ENCODE measurements around the gene SNRNP48. TPM values are rescaled to one million over a fixed set of nuclear protein-coding genes. Genes with fewer than 3 reads are reported as not detected.

SNRNP48 gene
- total RNA-seq, 1 donor from 2014 or later: 54.1 TPM

DNA sequence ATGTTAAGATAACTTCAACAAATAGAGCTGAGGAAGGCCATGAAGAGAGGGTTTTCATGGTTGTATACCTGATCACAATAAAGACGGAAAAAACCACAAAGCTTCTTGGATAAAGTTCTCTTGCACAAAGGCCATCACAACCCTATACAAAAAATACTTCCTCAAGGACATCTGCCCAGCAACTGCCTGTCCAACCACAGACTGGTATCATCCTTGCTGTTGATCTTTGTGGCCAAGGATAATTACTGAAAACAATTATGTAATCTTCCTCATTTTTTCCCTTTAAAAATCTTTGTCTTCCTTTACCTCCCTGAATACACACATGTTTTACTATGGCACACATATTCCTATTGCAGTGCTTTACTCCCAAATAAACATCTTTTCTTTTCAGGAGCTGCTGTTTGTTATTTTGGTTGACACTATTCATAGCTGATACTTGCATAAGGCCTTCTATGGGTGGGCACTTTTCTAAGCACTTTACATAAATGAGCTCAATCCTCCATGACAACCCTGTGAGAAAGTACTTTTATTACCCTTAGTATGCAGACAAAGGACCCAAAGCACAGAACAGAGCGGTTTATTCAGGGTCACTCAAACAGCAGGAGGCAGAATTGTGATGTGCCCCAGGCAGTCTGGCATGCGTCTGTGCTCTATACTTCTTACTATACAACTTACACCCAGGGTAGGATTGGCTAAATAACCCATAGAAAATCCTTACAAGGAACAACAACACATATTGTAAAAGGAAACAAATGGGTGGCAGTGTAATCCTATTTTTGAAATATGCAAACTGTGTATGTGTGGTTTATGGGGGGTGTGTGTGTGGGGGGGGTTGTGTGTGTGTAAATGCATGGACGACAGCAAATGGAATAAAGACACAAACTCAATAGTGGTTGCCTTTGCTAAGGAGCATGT is 35.1 kb downstream of the SNRNP48 start:
- H3K79me2 ChIP-seq (ENCODE audit: low read depth): no peaks in the 10 kb centered on the region
- Mint-ChIP-seq H3K27ac (no peak overlapping the region), H3K4me3 (no peak overlapping the region), H3K4me1 (peaks cover 16% of the 10 kb centered on the region), H3K9me3 (peaks cover 8% of the 10 kb centered on the region), H3K27me3 (ENCODE audit: insufficient read depth, low read depth) (peaks cover 58% of the 10 kb centered on the region), H3K36me3 (no peaks in the 10 kb centered on the region)
- H3K4me3 ChIP-seq: no peak overlapping the region
- DNase-seq (ENCODE audit: low spot score): peak; percentile 67
- H3K4me1 ChIP-seq: peaks cover 19% of the 10 kb centered on the region
- H3K27me3 ChIP-seq: no peaks in the 10 kb centered on the region
- H3K27ac ChIP-seq: no peak overlapping the region
- no peaks in the 10 kb centered on the region for H3K36me3 ChIP-seq
- H2AFZ ChIP-seq (replicated peaks): no peak overlapping the region
- H3K9me3 ChIP-seq (ENCODE audit: low read depth): no peaks in the 10 kb centered on the region
- no peak overlapping the region for H3K9ac ChIP-seq
- peak overlapping the region; percentile 51 for H3K4me2 ChIP-seq
- TF ChIP-seq EZH2phosphoT487 (IDR thresholded peaks at IDR 0.05) (peak; percentile 39), EZH2 (IDR thresholded peaks at IDR 0.05) (no peak)
- H4K20me1 ChIP-seq (ENCODE audit: low read depth): no peaks in the 10 kb centered on the region
- no peaks in the 10 kb centered on the region for H3F3A ChIP-seq (ENCODE audit: low read depth)

DNA sequence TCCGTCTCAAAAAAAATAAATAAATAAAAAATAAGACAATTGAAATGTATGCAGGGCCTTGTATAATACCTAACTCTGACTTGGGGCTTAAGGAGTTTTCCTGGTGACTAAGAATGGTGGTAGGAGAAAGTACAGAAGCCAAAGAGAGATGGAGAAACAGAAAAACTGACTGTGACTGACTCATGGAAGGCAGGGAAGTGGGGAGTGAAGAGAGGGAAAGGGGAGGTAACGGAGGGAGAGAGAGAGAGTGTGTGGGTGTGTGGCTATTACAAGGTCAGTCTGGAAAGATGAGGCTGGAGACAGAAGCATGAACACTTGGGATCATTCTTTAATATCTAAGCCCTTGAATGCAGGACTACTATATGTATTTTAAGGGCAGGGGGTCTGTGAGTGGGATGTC is 38.5 kb downstream of the SNRNP48 start:
- TF ChIP-seq EZH2 (IDR thresholded peaks at IDR 0.05) (no peak), EZH2phosphoT487 (IDR thresholded peaks at IDR 0.05) (no peak)
- TF ChIP-seq, protein P1, sequence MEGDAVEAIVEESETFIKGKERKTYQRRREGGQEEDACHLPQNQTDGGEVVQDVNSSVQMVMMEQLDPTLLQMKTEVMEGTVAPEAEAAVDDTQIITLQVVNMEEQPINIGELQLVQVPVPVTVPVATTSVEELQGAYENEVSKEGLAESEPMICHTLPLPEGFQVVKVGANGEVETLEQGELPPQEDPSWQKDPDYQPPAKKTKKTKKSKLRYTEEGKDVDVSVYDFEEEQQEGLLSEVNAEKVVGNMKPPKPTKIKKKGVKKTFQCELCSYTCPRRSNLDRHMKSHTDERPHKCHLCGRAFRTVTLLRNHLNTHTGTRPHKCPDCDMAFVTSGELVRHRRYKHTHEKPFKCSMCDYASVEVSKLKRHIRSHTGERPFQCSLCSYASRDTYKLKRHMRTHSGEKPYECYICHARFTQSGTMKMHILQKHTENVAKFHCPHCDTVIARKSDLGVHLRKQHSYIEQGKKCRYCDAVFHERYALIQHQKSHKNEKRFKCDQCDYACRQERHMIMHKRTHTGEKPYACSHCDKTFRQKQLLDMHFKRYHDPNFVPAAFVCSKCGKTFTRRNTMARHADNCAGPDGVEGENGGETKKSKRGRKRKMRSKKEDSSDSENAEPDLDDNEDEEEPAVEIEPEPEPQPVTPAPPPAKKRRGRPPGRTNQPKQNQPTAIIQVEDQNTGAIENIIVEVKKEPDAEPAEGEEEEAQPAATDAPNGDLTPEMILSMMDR (IDR thresholded peaks at IDR 0.05): no peak
- Histone ChIP-seq H3K36me3 (no peaks in the 10 kb centered on the region), H3K27me3 (no peaks in the 10 kb centered on the region), H4K20me1 (ENCODE audit: low read depth) (no peaks in the 10 kb centered on the region), H3K9ac (no peak overlapping the region), H3K4me2 (no peak overlapping the region), H3K4me3 (no peak overlapping the region), H3F3A (ENCODE audit: low read depth) (no peaks in the 10 kb centered on the region), H3K4me1 (peaks cover 19% of the 10 kb centered on the region), H2AFZ (replicated peaks) (no peak overlapping the region), H3K79me2 (ENCODE audit: low read depth) (no peaks in the 10 kb centered on the region), H3K27ac (no peak overlapping the region), H3K9me3 (ENCODE audit: low read depth) (no peaks in the 10 kb centered on the region)
- Mint-ChIP-seq H3K27ac (no peak overlapping the region), H3K27me3 (ENCODE audit: insufficient read depth, low read depth) (peaks cover 55% of the 10 kb centered on the region), H3K4me1 (peaks cover 14% of the 10 kb centered on the region), H3K9me3 (peaks cover 12% of the 10 kb centered on the region), H3K4me3 (no peak overlapping the region), H3K36me3 (no peaks in the 10 kb centered on the region)
- DNase-seq (ENCODE audit: low spot score): no peak

DNA sequence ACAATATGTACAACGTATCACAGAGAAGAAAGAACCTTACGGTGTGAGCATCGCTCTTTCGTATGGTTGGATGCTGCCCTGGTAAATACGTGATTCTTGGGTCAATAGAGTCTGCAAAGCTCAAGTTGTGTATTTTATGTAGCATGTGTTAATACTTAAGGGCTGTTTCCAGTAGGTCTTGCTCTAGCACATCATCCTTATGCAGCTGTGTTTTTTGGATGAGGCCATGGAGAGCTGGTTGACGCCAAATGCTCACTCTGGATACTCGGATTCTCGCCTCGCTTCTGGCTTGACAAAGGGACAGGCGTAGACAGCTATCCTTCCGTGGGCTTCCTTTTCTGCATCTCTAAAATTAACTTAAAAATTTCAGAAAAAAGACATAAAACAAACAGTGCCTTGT is 38.9 kb downstream of the SNRNP48 start:
- no peak overlapping the region for H3K4me3 ChIP-seq
- no peak overlapping the region for H3K27ac ChIP-seq
- no peak for DNase-seq (ENCODE audit: low spot score)
- no peaks in the 10 kb centered on the region for H3F3A ChIP-seq (ENCODE audit: low read depth)
- no peak overlapping the region for H3K9ac ChIP-seq
- Mint-ChIP-seq H3K9me3 (peaks cover 12% of the 10 kb centered on the region), H3K36me3 (no peaks in the 10 kb centered on the region), H3K27me3 (ENCODE audit: insufficient read depth, low read depth) (peaks cover 59% of the 10 kb centered on the region), H3K27ac (no peak overlapping the region), H3K4me1 (peaks cover 14% of the 10 kb centered on the region), H3K4me3 (no peak overlapping the region)
- no peaks in the 10 kb centered on the region for H3K9me3 ChIP-seq (ENCODE audit: low read depth)
- no peak for TF ChIP-seq EZH2phosphoT487 (IDR thresholded peaks at IDR 0.05)
- TF ChIP-seq, protein P1 (IDR thresholded peaks at IDR 0.05): no peak
- TF ChIP-seq EZH2 (IDR thresholded peaks at IDR 0.05): no peak
- H3K4me1 ChIP-seq: peaks cover 19% of the 10 kb centered on the region
- no peaks in the 10 kb centered on the region for H4K20me1 ChIP-seq (ENCODE audit: low read depth)
- no peaks in the 10 kb centered on the region for H3K79me2 ChIP-seq (ENCODE audit: low read depth)
- H2AFZ ChIP-seq (replicated peaks): no peak overlapping the region
- no peak overlapping the region for H3K4me2 ChIP-seq
- H3K27me3 ChIP-seq: no peaks in the 10 kb centered on the region
- no peaks in the 10 kb centered on the region for H3K36me3 ChIP-seq

DNA sequence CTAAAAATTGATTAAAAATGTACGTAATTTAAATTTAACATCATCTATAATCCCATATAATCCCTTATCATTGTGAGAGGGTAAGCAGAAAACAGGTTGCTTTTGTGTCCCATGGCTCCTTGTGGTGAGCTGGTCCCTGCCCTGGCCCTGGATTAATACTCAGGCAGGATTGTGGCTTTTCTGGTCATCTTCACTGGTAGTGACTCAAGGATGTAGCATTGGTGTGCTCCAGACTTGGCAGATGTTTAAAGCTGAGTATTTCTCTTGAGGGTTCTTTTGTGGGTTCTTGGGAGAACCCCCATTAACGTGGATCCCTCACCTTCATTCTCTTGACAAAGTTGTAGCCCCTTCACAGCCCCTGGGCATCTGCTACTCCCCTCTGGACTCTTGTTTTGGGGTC is 39.3 kb downstream of the SNRNP48 start:
- DNase-seq (ENCODE audit: low spot score): no peak

More for the DNA sequence above, 39.3 kb downstream of the SNRNP48 start:
- H3K4me1 Mint-ChIP-seq: peaks cover 11% of the 10 kb centered on the region
- no peak overlapping the region for H2AFZ ChIP-seq (replicated peaks)
- H3K36me3 ChIP-seq: no peaks in the 10 kb centered on the region
- no peak overlapping the region for H3K9ac ChIP-seq
- peaks cover 18% of the 10 kb centered on the region for H3K4me1 ChIP-seq
- H3K9me3 Mint-ChIP-seq: peaks cover 12% of the 10 kb centered on the region
- H3K79me2 ChIP-seq (ENCODE audit: low read depth): no peaks in the 10 kb centered on the region
- no peaks in the 10 kb centered on the region for H3F3A ChIP-seq (ENCODE audit: low read depth)
- H3K9me3 ChIP-seq (ENCODE audit: low read depth): no peaks in the 10 kb centered on the region
- no peaks in the 10 kb centered on the region for H3K27me3 ChIP-seq
- TF ChIP-seq EZH2phosphoT487 (IDR thresholded peaks at IDR 0.05) (no peak), EZH2 (IDR thresholded peaks at IDR 0.05) (no peak)
- TF ChIP-seq, protein P1 (IDR thresholded peaks at IDR 0.05): no peak
- H3K4me2 ChIP-seq: no peak overlapping the region
- H4K20me1 ChIP-seq (ENCODE audit: low read depth): no peaks in the 10 kb centered on the region
- no peak overlapping the region for H3K27ac Mint-ChIP-seq
- H3K4me3 Mint-ChIP-seq: no peak overlapping the region
- peaks cover 59% of the 10 kb centered on the region for H3K27me3 Mint-ChIP-seq (ENCODE audit: insufficient read depth, low read depth)
- H3K36me3 Mint-ChIP-seq: no peaks in the 10 kb centered on the region
- no peak overlapping the region for H3K4me3 ChIP-seq
- no peak overlapping the region for H3K27ac ChIP-seq
